Loucy (cell line): Measurements from ENCODE around the gene ASCC2.

ENCODE experiments used
- EZH2phosphoT487 ChIP-seq: fragments of 200-600 bp; IDR thresholded peaks from 2 replicates; pipeline ENCODE4 v1.6.1; 2018; ENCODE audit warnings: antibody characterized with exemption, mild to moderate bottlenecking, moderate library complexity, borderline replicate concordance
- TF ChIP-seq, protein P1 (sequence below): fragments of 200-600 bp; sonication (generic); conservative IDR thresholded peaks from 2 replicates; pipeline ENCODE4 v1.5.1; 2014; ENCODE audit warnings: mild to moderate bottlenecking, antibody characterized with exemption, low read length

DNA sequence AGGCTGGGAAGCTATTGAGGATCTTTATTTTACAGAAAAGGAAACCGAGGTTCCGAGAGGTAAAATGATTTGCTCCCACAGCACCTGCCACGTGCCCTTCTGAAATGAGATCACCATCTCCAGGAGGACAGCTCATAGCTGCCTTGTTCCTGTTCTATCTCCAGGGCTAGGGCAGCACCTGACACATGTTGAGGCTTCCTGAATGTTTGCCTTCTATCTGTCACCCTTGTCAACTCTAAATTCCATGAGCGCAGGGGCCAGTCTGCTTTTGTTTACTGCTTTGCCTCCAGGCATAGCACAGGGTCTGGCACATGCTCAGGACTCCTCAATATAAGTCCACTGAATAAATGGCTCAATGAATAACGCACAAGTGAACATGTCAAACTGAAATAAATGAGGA is 24.1 kb downstream of the ASCC2 start:
- no peak for TF ChIP-seq EZH2phosphoT487
- TF ChIP-seq, protein P1, sequence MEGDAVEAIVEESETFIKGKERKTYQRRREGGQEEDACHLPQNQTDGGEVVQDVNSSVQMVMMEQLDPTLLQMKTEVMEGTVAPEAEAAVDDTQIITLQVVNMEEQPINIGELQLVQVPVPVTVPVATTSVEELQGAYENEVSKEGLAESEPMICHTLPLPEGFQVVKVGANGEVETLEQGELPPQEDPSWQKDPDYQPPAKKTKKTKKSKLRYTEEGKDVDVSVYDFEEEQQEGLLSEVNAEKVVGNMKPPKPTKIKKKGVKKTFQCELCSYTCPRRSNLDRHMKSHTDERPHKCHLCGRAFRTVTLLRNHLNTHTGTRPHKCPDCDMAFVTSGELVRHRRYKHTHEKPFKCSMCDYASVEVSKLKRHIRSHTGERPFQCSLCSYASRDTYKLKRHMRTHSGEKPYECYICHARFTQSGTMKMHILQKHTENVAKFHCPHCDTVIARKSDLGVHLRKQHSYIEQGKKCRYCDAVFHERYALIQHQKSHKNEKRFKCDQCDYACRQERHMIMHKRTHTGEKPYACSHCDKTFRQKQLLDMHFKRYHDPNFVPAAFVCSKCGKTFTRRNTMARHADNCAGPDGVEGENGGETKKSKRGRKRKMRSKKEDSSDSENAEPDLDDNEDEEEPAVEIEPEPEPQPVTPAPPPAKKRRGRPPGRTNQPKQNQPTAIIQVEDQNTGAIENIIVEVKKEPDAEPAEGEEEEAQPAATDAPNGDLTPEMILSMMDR = no peak
